HG03196 (cell line): ENCODE measurements around the gene YBX2.

Experiments
- ATAC-seq: cut with Tn5 transposase; IDR thresholded peaks from one replicate; pipeline ENCODE4 v1.9.1; 2021; ENCODE audit not compliant: unreplicated experiment

The YBX2 gene

GRCh38 chr17:7266784-7267183 lies 27.7 kb downstream of the YBX2 start:
- ATAC-seq, result no peak

GRCh38 chr17:7263801-7264078 lies 30.7 kb downstream of the YBX2 start:
- ATAC-seq, result no peak

DNA sequence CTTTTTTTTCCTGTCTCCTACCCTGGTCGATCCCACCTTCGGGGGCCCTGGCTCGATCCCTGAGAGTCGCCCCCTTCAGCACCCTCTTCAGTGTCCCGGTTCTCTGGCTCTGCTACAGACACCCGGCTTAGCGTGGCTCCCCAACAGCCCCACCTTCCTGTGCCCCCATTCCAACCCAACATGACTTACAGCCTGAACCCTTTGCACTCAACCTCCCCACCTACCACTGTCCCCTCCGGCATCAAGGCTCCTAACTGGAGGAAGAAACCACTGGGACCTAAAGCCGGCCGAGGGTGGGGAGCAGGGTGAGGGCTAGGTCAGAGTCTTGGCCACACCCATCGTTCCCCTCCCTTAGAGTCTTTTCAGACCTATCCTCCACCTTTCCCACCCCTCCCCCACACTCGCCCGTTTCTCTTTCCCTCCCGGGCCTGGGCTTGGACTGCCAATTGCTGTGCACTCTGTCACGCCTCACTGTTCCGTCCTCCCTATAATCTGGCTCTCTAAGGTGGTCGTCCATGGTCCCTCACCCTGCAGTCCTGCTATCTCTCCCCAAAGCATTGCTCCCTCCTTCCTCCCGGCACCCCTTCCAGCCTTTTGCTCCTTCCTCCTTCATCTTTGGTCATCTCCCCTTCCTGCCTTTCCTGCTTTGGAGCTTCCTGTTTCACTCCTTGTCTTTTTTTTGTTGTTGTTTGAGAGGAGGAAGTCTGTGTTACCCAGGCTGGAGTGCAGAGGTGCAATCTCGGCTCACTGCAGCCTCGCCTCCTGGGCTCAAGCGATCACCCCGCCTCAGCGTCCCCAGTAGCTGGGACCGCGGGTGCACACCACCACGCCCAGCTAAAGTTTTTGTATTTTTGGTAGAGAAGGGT lies 31.3 kb downstream of the YBX2 start:
- ATAC-seq, result no peak

- no peak for ATAC-seq
Observed at GRCh38 chr17:7262192-7262934, 32.1 kb downstream of the YBX2 start, which contains the start of gene CLDN7. TSS of gene CLDN7 (minus strand) at chr17:7262478. CDS start at chr17:7262043, 435 bp downstream.

- ATAC-seq, result no peak
Observed at GRCh38 chr17:7261379-7262191, 32.9 kb downstream of the YBX2 start.

GRCh38 chr17:7260651-7261378 lies 33.6 kb downstream of the YBX2 start:
- no peak for ATAC-seq

DNA sequence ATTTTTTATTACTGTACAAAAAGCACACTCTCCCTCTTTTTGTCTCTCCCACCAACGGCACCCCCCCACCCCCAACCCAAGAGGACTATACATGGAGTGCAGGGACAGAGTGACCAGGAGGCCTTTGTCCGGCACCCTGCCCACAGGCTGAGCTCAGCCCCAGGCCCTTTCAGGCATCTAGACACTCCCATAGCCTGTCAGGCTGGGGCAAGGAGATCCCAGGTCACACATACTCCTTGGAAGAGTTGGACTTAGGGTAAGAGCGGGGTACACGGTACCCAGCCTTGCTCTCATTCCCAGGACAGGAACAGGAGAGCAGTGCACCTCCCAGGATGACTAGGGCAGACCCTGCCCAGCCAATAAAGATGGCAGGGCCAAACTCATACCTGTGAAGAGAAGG lies 34.3 kb downstream of the YBX2 start:
- no peak for ATAC-seq

GRCh38 chr17:7259555-7259889 lies 34.9 kb downstream of the YBX2 start:
- no peak for ATAC-seq

GRCh38 chr17:7258731-7259554 lies 35.5 kb downstream of the YBX2 start:
- ATAC-seq, result no peak

- ATAC-seq, result no peak
Observed at GRCh38 chr17:7256766-7257456, 37.5 kb downstream of the YBX2 start.

DNA sequence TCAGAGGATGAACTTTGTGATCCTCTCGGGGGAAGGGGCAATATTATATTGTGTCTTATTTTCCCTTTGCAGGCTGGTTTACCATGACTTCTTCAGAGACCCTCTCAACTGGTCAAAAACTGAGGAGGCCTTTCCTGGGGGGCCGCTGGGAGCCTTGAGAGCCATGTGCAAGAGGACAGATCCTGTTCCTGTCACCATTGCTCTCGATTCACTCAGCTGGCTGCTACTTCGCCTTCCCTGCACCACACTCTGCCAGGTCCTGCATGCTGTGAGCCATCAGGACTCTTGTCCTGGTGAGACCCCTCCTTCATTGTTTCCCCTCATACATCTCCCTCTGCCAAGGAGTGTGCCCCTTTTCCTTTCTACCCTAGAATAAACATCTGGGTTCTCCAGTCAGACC lies 39.9 kb downstream of the YBX2 start:
- no peak for ATAC-seq

- ATAC-seq, result no peak
Observed at GRCh38 chr17:7253082-7253481, 41.4 kb downstream of the YBX2 start.

DNA sequence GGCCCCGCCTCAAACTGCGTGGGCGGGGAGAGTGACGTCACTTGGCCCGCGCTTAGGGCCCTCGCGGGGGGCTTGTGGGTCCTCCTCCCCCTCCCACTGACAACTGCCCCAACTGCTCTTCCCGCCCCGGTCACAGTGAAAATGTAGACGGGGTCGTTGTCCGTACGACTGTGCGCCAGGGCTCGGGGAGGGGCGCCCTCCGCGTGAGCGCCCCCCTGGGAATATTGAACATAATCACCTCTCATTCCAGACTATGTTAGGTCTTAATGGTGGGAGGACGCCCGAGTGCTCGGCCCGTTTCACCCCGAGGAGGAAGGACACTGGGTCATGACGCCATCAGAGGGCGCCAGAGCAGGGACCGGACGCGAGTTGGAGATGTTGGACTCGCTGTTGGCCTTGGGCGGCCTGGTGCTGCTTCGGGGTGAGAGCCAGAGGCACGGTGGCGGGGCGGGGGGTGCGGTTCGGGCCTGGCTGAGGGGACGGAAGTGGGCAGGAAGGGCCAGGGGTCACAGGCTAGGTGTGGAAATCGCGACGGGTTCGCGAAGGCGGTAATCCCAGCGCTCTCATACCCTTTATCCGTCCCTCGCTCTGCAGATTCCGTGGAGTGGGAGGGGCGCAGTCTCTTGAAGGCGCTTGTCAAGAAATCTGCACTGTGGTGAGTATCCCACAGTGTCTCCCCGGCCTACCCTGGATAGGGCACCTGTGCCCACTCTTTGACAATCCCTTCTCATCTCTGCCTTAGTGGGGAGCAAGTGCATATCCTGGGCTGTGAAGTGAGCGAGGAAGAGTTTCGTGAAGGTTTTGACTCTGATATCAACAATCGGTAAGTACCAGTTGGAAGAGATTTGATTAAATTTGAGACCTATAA lies 42.0 kb downstream of the YBX2 start, which contains the start of gene ELP5:
Gene ELP5, plus strand, starts transcription at position 40 of the 868 bp plus-strand sequence. Its CDS starts 336 bp downstream, at position 376.
- peak; percentile 54 for ATAC-seq

GRCh38 chr17:7251661-7252175 lies 42.7 kb downstream of the YBX2 start, which contains the start of gene CTDNEP1:
TSS of gene CTDNEP1 (minus strand) at chr17:7251734. CDS start at chr17:7251296, 438 bp downstream.
- ATAC-seq, result peak; percentile 85

DNA sequence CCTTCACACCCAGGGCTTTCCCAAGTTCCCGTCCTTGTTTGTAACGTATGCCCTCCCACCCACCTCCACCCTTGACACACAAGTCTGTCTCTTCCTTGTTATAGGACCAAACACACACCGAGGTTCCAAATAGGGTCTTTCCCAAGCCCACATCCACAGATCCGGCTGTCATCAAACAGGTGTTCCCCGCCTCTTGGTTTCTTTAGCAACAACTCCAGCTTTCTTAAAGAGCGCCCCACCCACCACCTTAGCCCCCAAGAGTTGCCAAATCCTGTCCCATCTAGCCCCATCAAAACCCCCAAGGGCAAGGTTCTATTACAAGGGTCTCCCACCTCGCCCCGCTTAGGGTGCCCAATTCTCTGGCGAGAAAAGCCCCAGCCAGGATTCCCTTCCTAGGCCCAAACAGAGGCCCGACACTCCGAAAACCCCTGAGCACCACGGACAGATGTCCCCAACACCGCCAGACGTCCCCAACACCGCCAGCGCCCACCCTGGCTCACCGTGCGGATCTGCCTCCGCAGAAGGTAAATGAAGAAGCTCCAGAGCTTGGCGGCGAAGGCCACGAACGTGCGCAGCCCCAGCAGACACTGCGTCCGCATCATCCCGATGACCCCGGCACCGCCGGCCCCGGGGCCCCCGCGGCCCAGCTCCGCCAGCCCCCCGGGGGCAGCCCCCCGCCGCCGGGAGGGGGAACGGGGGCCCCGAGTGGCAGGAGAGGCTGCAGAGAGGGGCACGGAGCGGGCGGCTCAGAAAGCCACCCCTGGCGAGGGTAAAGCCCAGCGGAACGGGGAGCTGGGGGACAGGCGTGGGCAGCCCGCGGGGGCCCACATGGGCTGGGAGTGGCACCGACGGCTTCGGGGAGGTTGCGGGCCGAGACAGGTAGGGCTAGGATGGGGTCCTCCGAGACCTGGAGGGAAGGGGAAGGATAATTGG lies 43.5 kb downstream of the YBX2 start:
- ATAC-seq, result no peak

DNA sequence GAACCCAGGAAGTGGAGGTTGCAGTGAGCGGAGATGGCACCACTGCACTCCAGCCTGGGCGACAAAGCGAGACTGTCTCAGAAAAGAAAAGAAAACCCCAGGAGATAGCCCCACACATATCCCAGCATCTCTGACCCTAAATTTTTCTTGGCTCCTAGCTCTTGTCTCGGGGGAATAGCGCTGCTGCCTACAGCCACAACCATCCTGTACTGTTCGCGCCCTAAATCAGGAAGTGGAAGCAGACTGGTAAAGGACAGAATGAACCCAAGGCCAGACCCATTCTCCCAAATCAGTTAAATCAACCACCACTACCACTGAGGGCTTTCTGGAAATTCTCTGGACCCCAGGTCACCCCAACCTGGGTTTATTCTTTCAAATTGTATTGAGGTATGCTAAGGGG lies 44.6 kb downstream of the YBX2 start:
- no peak for ATAC-seq

GRCh38 chr17:7249214-7249613 lies 45.2 kb downstream of the YBX2 start:
- ATAC-seq, result no peak
